HTR-8/SVneo (cell line): Measurements from ENCODE around the gene CEP120.
"Not testable (repeated sequence)": the region's sequence is repeated elsewhere in the genome, so short reads cannot be mapped to it uniquely, and the experiment has no call there.

Experiments
- DNase-seq: peaks from one replicate; pipeline ENCODE4 v3.0.0; 2011; ENCODE audit warnings: low spot score, mixed read lengths; ENCODE audit not compliant: insufficient read length
- FAIRE-seq: peaks from 2 replicates; lab custom pipeline; 2011; peaks lifted over from hg19 to GRCh38; lab: Jason Lieb, UNC

CEP120 gene

DNA sequence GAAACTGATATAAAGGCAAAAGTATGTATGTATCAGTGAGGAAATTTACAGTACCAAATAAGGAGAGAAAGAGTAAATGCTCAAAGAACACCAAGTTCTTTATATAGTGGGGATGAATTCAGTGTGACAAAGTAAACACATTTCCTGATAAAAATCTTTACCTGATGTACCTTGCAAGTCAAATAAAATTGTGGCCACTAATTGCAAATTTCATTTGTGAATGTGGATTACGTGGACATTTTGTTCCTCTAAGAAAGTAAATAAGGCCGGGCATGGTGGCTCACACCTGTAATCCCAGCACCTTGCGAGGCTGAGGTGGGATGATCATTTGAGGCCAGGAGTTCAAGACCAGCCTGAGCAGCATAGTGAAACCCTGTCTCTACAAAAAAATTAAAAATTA, 25.7 kb downstream of the CEP120 start:
- FAIRE-seq: no peak
- no peak for DNase-seq

GRCh38 chr5:123391009-123391408, 32.2 kb downstream of the CEP120 start:
- DNase-seq (no peak), FAIRE-seq (no peak)

- no peak for FAIRE-seq
Observed at GRCh38 chr5:123389794-123390193, 33.4 kb downstream of the CEP120 start.

DNA sequence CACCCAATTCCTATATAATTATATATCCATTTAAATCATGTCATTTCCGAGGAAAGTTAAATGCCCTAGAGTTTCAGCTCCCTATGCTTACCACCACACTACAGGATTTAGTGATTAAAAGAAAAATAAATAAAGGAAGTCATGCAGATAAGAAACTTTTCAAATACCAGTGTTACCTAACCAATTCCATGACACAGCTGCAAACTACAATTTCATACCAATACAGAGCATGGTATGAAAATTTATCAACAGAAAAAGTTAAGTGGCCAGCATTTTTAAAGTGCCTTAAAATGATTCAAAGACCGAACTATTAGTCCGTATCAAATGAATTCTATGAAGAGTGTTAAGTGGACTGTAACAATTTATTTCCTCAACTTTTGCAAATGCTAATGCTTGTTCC, 35.9 kb downstream of the CEP120 start:
- FAIRE-seq (no peak), DNase-seq (no peak)

More at GRCh38 chr5:123389794-123390193, 33.4 kb downstream of the CEP120 start:
- no peak for DNase-seq

- DNase-seq (no peak), FAIRE-seq (no peak)
Observed at GRCh38 chr5:123382252-123382651, 41.0 kb downstream of the CEP120 start.

DNA sequence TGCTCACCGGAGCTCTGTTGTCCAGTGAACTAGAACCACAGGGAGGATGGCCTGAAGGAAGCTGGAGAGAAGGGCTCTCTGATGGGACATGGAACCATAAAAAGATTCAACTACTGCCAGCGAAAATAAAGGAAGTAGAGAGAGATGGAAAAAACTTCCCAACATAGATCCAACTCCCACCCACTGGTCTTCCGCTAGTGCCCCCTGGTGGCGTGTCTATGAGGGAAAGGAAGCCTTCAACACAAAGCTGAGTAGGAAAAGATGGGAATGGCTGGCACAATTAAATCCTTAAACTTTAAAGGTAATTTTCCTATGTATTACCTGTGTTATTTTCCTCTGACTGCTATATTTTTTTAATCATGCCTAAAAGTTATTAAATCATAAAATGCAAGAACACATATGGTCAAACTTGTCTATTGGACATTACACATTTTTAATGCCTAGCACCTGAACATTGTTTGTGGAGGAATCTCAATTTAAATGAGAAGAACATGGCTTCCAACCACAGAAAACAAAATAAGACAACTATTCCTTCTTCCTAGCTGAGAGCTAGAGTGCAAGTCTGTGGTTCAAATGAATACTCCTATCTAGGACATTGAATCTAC, 51.5 kb downstream of the CEP120 start:
- DNase-seq (no peak), FAIRE-seq (no peak)

GRCh38 chr5:123369371-123369968, 53.7 kb downstream of the CEP120 start:
- DNase-seq (no peak), FAIRE-seq (no peak)

- FAIRE-seq (no peak), DNase-seq (no peak)
Observed at GRCh38 chr5:123367739-123368138, 55.5 kb downstream of the CEP120 start.

GRCh38 chr5:123365156-123365555, 58.0 kb downstream of the CEP120 start:
- DNase-seq: no peak
- no peak for FAIRE-seq

DNA sequence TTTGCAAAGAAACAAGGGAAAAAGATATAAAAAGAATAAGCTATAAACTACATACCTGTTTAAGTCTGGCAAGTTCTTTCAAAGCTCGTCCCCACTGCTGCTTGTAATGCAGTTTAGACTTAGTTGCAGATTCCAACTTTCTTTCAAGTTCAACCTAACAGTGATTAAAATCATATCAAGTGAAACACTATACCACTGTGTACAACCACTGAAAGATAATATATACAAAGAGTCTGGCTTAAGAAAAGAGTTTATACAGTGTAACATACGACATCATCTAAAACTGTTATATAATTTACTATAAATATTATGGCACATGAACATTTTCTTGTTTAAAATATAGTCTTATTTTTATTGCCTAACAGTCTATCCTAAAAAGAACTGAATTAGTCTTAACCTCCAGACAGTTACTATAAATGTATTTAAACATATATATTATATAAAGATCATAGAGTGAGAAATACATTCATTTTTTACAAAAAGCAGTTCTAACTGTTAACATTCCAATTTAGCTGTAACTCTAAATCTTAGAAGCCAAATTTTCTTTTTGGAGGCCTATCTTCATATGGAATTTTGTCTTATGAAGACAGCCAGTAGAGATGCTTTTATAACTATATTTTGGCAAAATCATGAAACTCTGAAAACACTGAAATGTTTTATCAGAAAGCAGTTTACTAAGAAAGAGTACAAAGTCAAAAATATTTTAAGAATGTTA, 58.6 kb downstream of the CEP120 start:
- DNase-seq: no peak
- no peak for FAIRE-seq

DNA sequence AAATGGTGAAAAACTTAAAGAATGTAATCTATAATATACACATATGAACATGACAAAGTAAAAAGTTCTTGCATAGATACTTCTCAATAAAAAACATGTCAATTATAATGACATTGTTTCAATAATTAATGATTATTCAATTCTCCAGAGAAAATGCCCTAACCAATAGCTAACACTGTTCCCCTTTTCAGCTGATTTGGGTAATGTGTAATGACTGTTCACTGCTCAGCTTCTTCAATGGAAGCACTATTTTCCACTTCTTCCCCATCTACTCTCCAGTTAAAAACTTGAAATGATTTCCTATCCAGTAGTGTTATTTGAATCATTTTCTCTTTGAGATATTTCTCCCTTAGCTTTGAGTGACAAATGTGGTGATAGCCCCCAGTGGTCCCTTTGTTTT, 62.3 kb downstream of the CEP120 start:
- DNase-seq (no peak), FAIRE-seq (no peak)

DNA sequence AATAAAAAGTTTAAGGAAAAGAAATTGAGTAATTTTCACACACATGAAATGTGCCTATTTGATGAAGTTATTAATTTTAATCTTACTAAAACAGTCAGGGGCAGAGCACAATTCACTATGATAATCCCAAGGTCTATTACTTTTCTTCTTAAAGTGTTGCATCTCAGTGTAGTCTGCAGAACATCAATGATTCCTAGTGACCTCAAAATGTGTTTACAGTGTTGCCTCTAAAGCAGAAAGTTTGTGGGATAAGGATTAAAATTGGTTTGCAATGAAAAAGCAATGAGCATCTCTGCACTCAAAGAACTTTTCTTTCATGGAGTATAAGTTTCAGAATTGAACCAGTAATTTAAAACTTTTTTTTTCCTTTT, 63.0 kb downstream of the CEP120 start:
- no peak for FAIRE-seq
- DNase-seq: no peak

DNA sequence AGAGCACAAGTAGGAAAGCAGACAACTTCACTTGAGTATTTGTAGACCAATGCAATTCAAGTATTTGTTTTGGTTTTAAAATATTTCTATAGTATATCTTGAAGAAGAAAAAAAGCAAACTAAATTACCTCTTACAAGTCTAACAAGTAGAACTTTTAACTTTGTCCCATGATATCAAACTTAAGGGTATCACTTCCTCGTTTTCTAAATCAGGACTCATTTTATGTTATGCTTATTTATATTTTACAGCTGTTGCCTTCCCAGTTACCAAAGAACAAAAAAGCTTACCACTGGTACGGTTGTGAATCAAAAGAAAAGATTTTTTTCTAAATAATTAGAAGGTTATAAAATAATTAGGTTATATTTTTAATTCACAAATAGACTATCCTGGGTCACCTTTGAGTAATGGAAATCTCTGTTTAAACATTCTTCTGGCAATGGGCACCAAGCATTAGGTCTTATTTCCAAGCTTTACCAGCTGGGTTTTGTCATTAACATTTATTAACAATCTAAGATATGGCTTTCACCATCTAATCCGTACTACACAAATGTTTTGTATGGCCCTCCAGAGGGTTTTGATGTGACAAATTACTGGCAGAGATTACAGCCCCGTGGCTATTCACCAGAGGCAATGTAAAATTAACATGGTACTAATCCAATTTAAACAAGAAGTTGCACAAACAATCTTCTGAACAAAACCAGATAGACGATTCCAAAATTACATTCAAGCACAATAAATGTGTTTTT, 63.6 kb downstream of the CEP120 start:
- FAIRE-seq: no peak
- DNase-seq: no peak

GRCh38 chr5:123358751-123359150, 64.5 kb downstream of the CEP120 start:
- FAIRE-seq (no peak), DNase-seq (no peak)

- DNase-seq: no peak
- no peak for FAIRE-seq
Observed at GRCh38 chr5:123358304-123358703, 64.9 kb downstream of the CEP120 start.

GRCh38 chr5:123351820-123352219, 71.4 kb downstream of the CEP120 start:
- DNase-seq (no peak), FAIRE-seq (no peak)

GRCh38 chr5:123351240-123351639, 72.0 kb downstream of the CEP120 start:
- no peak for DNase-seq
- FAIRE-seq: no peak

- FAIRE-seq: no peak
- no peak for DNase-seq
Observed at GRCh38 chr5:123350742-123351141, 72.5 kb downstream of the CEP120 start.

GRCh38 chr5:123344816-123345426, 78.3 kb downstream of the CEP120 start:
- FAIRE-seq: no peak
- DNase-seq: peak; percentile 9

GRCh38 chr5:123340928-123341327, 82.3 kb downstream of the CEP120 start:
- DNase-seq: no peak
- no peak for FAIRE-seq

GRCh38 chr5:123308377-123308776, 114.8 kb downstream of the CEP120 start:
- not testable (repeated sequence) for DNase-seq, FAIRE-seq
